ENCODE data around the gene F2.
A peak's percentile ranks its signal among the peaks of the same experiment; 100 is the strongest.
"Not testable (repeated sequence)": the region's sequence is repeated elsewhere in the genome, so short reads cannot be mapped to it uniquely, and the experiment has no call there.

Gene F2

DNA sequence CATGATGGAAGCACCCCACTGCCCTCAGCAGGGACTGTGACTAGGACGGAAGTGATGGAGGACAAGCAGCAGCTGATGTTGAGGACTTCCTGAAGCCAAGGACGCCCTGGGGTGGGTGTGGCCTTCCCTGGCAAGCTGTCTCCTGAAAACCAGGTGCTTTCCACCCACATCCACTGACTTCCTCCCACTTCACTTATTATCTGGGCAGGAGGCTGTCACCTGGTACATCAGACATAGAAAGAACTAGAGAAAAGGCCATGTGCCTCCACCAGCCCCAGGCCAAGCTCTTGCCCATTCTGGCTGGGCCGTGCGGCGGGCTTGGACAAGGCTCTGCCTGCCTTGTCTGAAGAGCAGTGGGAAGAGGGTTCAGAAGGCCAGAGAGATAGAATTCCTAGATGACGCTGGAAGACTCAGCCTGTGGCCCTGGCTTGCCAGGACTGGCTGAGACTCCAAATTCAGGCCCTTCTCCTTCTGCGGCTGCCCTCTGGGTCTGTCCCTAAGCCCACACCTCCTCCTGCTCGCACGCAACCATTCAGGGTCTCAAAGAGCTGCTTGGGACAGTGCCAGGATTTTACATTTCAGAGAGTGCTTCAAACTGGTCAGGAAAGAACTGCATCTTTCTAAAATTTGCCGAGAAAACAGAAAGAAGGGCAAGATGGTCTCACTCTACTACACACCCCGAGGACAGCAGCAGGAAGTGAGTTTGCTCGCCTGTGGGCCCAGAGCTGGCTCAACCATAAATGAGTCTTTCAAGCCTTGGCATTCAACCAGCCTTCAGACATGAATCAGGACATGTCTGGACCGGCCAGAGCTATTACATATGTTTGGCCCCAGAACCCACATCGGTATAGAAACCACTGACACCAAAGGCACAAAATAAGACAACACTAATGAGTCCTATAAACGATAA, 31.9 kb upstream of the F2 start:
- no peak for DNase-seq

DNA sequence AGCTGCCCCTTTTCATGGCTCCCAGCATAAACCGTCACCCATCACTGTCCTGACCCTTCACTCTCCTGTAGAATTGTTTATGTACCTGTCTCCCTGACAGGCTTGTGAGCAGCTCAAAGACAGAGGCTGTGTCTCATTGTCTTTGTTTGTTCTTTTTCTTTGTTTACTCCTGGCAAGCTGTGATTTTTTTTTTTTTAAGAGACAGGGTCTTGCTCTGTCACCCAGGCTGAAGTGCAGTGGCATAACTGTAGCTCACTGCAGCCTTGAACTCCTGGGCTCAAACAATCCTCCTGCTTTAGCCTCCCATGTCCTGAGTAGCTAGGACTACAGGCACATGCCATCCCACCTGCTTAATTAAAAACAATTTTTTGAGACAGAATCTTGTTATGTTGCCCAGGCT, 28.3 kb upstream of the F2 start:
- no peak for DNase-seq

DNA sequence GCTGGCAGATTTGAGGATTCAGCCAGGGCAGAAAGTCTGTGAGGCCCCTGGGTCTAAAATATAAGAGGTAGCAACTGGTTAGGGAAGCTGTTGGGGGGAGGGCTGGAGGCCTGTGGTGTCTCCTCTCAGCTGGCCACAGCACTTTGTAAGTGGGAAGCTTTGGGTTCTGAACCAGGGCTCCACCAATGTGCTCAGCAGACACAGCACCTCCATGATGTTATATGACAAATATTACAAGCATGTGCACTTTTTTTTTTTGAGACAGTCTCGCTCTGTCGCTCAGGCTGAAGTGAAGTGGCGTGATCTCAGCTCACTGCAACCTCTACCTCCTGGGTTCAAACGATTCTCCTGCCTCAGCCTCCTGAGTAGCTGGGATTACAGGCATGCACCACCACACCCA, 26.6 kb upstream of the F2 start:
- DNase-seq = no peak

DNA sequence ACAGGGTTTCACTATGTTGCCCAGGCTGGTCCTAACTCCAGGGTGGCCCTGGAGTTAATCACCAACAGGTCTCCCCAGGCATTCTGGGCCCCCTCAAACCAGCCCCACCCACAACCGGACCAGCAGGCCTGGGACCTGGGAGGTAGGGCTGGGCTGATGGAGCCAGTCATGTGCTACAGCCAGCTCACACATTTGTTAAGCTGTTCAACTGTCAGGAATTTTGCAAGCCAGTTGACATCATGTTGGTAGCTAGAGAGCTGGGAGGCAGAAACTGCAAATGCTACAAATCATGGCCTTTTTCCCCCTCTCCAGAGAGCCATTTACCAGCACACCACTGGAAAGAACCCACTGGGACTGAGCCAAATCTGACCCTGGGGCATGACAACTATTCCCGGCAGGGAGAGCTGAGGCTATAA, 25.4 kb upstream of the F2 start:
- no peak for DNase-seq

DNA sequence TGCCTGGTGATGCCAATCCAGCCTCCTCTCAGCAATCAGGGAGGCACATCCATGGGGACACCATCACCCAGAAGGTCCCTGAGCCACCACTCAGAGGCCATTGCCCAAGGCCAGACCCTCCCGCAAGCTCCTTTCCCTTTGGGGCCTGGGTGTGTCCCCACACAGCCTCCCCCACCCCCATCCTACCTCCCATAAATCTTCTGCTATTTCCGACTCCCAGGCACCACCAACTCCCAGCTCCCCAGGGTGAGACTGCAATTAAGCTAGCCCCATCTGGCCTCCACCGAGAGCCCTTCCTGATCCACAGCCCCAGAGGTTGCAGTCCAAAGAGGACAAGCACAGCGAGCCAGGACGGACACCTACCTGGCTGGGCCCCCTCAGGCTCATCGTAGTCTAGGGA, 24.9 kb upstream of the F2 start:
- no peak for DNase-seq

DNA sequence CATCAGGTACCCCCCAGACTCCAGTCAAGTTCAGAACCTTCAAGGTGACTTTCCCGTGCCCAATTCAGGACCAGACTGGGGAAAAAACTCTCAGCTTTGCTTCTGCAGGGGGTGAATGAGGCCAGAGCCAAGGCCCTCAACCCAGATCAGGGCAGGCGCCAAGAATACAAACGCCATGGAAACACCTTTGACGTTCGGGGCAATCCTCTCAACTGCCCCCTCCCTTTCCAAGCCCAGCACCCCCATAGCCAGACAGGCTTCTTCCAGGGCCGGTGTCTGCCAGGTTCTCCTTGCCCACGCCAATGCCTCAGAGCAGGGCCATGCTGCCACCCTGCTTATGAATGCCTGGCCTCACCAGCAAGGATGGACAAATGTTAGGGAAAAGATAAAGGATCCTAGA, 24.4 kb upstream of the F2 start:
- no peak for DNase-seq

DNA sequence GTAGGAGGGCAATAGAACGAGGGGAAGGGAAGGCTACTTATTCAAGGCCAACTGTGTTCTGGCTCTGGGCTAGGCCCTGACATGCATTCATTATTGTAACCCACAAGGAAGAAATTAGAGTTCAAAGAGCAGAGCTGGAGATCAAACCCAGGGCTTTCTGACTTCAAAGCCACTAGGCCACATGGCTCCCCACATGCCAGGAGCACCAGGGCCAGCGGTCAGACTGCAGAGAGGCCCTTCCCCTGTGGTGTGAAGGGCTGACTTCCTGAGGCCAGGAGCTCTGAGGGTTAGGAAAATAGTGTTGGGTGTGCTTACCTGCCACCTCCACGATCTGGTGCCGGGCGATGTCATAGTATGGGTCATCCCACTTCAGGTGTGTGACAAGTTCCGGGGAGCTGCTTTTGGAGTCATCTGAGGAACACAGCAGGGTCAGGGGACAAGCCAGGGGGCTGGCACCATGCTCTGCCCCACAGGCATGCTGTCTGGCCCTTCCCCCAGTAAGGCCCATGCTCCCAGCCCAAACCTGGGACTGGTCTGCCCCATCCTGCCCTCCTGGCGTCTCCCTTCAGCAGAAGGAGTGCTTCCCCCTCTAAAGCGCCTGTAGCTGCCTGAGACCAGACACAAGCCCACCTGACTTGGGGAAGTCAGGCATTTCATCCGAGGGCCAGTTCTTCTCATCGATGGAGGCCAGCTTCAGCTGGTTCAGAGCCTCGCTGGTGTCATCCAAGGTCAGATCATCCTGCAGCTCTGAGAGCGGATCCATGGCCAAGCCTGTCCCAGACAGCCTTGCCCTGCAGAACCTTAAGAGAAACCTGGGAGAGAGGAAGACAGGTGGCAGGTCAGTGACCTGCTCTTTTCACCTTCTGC, 23.4 kb upstream of the F2 start:
- no peak for DNase-seq

DNA sequence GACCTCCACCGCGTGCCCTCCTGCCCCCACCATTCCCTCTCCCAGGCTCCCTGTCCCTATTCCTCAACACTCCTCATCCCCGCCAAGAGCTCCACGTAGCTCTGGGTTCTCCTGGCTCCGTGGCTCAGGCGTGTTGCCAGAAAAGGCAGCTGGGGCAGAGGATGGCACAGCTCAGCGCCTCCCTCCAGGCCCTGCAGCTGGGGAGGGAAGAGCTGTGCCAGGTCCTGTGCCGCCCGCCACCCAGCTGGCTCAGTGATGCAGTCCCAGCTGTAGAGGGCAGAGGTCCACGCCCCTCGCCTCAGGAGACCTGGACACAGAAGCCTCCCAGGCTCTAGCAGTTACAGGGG, 22.8 kb upstream of the F2 start:
- DNase-seq = no peak

DNA sequence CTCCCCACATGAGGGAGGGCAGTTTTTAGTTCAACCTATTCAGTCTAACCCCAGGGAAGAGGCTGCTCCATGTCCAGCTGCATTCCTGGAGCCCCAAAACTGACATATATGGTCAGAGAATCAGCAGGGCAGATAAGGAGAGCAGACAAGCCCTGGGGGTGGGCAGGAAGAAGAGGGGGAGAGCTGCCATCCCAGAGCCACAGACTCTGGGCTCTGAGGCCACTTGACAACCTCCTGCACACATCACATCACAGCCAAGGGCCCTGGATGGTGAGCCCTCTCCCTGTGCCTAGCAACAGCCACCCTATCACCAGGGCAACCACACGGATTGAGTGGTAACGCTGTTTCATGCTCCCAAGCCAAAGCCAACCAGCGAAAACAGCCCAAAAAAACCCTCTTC, 21.7 kb upstream of the F2 start:
- DNase-seq = no peak

DNA sequence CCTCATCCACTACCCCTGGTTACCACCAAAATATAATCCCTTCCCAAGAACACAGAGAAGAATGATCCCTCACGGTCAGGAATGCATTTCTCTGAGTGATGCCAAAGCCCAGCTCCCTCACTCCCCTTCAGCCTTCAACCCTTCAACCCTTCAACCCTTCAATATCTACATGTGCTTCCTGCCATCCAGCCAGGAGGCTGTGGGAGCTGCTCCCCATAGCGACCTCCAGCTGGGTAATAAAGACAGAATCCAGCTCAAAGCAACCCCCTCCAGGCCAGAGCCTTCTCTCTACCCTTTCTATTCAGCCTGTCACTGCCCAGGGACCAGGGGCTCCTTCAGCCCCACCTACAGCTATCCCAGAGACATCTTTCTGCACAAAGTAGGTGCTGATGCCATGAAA, 21.3 kb upstream of the F2 start:
- no peak for DNase-seq

DNA sequence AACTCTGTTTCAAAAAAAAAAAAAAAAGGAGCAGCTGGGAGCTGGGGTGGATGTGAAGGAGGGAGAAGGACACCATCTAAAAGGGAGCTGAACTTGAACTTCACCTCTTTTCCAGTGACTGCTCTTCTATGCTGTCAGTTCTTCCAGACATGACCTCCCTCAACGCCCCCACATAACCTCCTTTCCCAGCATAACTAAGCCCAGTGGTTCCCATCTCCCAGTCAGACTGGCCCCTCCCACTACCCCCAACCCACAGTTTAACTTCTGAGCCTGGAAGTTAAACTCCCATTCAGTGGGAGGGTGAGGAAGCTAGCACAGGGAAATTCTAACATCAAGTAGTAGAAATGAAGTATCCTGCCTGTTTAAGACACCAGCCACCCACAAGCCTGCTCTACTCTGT, 20.4 kb upstream of the F2 start:
- DNase-seq = no peak

DNA sequence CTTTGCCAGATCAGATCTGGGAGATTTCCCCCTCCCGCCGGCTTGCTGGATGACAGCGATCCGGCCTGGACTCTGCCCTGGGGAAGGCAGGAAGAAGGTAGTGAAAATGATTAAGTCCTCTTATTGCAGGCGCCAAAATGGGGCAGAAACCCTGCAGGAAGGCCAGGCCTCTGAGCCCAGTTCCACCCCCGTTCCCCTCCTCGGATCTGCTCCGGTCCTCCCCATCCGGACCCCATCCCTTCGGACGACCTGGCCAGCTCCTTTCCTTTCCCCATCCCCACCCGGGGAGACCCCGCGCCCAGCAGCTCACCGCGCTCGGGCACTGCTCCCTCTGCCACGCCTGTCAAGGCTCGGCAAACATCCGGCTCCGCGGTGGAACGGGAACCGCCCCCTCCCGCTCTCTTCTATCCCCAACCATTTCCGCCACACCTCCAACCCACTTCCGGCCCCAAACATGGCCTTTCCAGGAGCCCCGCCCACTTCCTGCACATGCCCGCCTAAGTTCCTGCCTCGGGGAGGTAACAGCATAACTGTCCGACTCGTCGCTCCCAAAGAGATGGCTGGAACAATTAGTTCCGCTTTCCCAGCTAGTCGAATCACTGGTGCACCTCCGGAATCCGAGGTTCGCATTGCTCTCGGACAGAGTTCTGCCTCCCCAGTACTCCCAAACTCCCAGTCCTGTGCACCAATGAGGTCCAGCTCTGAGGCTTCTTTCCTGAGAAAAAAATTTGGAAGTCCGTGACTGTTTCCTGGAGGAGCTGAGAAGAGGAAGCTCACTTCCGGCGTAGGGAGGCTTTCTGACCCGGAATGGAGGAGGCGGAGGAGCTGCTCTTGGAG, 18.6 kb upstream of the F2 start, which contains the start of the genes ARHGAP1 and ZNF408:
ARHGAP1 (minus strand) TSS at position 379 of the 837 bp plus-strand sequence. CDS start 4,512 bp downstream, outside the sequence.
ZNF408 (plus strand) TSS at position 791 of the 837 bp plus-strand sequence; CDS start at position 808, 17 bp downstream.
- DNase-seq = peak; percentile 98

DNA sequence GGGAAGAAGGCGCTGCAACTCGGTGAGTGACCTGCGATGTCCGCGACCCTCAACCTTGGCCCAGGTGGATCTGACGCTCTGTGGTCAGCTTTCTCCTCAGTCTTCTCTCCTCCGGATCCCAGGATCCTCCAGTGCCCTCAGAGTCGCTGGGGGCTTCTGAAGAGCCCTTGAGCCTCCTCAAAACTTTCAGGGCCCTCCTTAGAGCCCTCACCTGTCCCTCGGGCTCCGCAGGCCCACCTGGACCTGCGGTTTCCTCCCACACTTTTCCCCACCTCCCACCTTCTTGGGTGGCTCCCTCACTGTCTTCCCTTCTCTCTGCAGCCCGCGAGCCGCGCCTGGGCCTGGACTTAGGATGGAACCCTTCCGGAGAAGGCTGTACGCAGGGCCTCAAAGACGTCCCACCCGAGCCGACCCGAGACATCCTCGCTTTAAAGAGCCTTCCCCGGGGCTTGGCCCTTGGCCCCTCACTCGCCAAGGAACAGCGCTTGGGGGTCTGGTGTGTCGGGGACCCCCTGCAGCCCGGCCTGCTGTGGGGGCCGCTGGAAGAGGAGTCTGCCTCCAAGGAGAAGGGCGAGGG, 17.8 kb upstream of the F2 start:
- no peak for DNase-seq

DNA sequence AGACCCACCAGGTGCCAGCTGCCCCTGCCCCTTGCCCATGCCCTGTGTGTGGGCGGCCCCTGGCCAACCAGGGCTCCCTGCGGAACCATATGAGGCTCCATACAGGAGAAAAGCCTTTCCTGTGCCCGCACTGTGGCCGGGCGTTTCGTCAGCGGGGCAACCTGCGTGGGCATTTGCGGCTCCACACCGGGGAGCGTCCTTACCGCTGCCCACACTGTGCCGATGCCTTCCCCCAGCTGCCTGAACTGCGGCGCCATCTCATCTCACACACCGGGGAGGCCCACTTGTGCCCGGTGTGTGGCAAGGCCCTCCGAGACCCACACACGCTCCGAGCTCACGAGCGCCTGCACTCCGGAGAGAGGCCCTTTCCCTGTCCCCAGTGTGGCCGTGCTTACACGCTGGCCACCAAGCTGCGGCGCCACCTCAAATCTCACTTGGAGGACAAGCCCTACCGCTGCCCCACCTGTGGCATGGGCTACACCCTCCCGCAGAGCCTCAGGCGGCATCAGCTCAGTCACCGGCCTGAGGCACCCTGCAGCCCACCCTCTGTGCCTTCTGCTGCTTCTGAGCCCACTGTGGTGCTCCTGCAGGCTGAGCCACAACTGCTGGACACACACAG, 13.8 kb upstream of the F2 start:
- DNase-seq = no peak

DNA sequence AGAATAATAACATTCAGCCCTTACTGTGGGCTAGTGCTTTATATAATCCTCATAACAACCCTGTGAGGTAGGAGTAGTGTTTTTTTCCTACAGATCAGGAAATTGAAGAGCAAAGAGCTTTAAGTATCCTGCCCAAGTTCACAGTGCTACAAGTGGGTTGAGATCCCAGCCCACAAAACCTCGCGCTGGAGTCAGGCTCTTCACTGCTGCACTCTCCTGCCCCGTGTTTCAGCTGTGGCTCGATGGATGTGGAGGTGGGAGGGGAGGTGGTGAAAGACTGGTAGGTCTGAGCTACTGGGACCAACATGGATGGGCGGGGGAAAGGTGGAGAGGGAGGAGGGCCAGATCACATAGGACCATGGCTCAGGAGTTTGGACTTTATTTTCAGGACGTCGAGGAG, 12.1 kb upstream of the F2 start:
- DNase-seq = no peak

DNA sequence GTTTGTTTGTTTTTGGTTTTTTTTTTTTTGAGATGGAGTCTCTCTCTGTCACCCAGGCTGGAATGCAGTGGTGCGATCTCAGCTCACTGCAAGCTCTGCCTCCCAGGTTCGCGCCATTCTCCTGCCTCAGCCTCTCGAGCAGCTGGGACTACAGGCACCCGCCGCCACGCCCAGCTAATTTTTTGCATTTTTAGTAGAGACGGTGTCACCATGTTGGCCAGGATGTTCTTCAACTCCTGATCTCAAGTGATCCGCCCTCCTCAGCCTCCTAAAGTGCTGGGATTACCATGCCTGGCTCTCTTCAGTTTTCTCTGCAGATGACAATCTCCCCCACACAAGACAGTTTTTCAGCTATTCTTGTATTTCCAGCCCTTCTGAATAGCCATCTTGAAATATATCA, 9.7 kb upstream of the F2 start:
- not testable (repeated sequence) for DNase-seq

DNA sequence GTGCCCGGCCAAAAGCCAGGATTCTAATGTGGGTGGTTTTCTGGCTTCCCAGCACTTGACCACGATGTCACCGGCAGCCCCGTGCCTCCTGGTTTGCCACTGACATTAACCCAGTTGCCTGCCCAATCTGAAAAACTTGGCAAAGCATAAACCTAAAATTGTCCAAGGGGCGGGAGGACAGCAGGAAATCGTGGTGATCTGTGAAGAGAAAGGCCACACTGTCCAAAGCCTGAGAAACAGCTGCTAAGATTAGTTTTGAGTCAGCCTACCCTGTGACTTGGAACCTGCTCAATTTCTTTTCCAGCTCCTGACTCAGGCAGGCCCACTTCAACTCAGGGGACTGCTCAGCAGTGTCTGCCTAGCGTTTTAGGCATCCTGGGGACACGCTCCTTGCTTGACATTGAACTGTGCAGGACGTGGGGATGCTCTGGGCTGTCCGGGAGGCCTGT, 8.2 kb upstream of the F2 start:
- DNase-seq = no peak

DNA sequence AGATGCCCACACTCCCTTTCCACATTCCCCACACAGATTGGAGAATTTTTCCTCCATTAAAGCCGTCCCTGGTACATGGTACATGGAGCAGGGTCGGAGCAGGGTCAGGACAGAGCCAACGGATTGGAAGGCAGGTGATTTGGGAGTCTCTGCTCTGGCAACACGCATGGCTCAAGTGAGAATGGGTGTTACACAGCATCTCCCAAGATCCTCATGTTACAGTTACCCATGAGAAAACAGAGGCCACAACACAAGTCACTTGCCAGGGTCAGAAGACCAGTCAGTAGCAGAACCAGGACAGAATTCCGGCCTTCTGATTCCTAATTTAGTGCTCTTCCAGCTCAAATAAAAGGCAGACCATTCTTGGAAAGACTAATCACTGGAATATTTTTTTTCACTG, 7.7 kb upstream of the F2 start:
- no peak for DNase-seq

DNA sequence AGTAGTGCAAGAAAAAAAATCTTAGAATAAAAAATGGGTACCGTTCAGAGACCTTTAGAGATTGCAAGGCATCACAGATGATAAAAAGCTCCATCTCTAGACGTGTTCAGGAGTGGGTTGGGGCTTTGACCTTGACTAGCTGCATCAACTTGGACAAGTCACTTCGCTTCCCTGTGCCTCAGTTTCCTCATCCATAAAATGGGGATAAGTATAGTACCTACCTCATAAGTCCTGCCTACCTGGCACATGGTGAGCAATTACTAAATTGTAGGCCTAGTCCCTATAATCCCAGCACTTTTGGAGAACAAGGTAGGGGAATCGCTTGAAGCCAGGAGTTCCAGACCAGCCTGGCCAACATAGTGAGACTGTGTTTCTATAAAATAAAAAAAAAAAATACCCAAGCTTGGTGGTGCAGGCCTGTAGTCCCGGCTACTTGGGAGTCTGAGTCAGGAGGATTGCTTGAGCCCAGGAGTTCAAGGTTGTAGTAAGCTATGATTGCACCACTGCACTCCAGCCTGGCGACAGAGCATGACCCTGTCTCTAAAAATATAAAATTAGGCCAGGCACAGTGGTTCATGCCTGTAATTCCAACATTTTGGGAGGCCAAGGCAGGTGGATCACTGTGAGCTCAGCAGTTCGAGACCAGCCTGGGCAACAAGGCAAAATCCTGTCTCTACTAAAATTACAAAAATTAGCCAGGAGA, 6.0 kb upstream of the F2 start:
- no peak for DNase-seq

DNA sequence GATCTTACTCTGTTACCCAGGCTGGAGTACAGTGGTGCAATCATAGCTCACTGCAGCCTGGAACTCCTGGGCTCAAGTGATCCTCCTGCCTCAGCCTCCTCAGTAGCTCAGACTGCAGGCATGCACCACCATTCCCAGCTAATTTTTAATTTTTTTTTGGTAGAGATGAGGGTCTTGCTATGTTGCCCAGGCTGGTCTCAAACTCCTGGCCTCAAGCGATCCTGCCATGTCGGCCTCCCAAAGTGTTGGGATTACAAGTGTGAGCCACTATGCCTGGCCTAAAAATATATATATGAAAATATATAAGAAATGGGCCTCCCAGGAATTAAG, 1.2 kb upstream of the F2 start:
- DNase-seq = not testable (repeated sequence)

Data from SW 1271 (cell line).